ENCODE results near the gene CNTNAP4. TPM values are rescaled to one million over a fixed set of nuclear protein-coding genes. Genes with fewer than 3 reads are reported as not detected.

CNTNAP4 gene
- total RNA-seq, 1 donor from 2014 or later, result not detected

GRCh38 chr16:76373998-76374397 lies 96.8 kb downstream of the CNTNAP4 start:
- no peak for DNase-seq (ENCODE audit: low spot score)
- Mint-ChIP-seq H3K36me3 (ENCODE audit: low read depth) (no peaks in the 10 kb centered on the region), H3K4me1 (ENCODE audit: low read depth) (no peaks in the 10 kb centered on the region), H3K27ac (ENCODE audit: unreplicated experiment) (no peak overlapping the region), H3K4me3 (ENCODE audit: unreplicated experiment) (no peak overlapping the region), H3K9me3 (ENCODE audit: low read depth) (no peaks in the 10 kb centered on the region), H3K27me3 (ENCODE audit: low read depth) (peaks cover 3% of the 10 kb centered on the region)
- no peak for TF ChIP-seq CTCF (IDR thresholded peaks at IDR 0.05)

GRCh38 chr16:76376988-76377387 lies 99.8 kb downstream of the CNTNAP4 start:
- H3K9me3 Mint-ChIP-seq (ENCODE audit: low read depth), result no peaks in the 10 kb centered on the region
- DNase-seq (ENCODE audit: low spot score), result no peak
- H3K4me3 Mint-ChIP-seq (ENCODE audit: unreplicated experiment), result no peak overlapping the region
- TF ChIP-seq CTCF (IDR thresholded peaks at IDR 0.05), result no peak
- H3K4me1 Mint-ChIP-seq (ENCODE audit: low read depth), result no peaks in the 10 kb centered on the region
- no peak overlapping the region for H3K27ac Mint-ChIP-seq (ENCODE audit: unreplicated experiment)
- H3K27me3 Mint-ChIP-seq (ENCODE audit: low read depth), result peaks cover 2% of the 10 kb centered on the region
- H3K36me3 Mint-ChIP-seq (ENCODE audit: low read depth), result no peaks in the 10 kb centered on the region

- no peak overlapping the region for H3K4me3 Mint-ChIP-seq (ENCODE audit: unreplicated experiment)
- no peaks in the 10 kb centered on the region for H3K36me3 Mint-ChIP-seq (ENCODE audit: low read depth)
- no peak for TF ChIP-seq CTCF (IDR thresholded peaks at IDR 0.05)
- H3K27ac Mint-ChIP-seq (ENCODE audit: unreplicated experiment), result no peak overlapping the region
- H3K27me3 Mint-ChIP-seq (ENCODE audit: low read depth), result peaks cover 2% of the 10 kb centered on the region
- H3K4me1 Mint-ChIP-seq (ENCODE audit: low read depth), result no peaks in the 10 kb centered on the region
- H3K9me3 Mint-ChIP-seq (ENCODE audit: low read depth), result no peaks in the 10 kb centered on the region
- DNase-seq (ENCODE audit: low spot score), result no peak
These were observed 100.8 kb downstream of the CNTNAP4 start for GRCh38 chr16:76378020-76378419.

GRCh38 chr16:76381096-76381495 lies 103.9 kb downstream of the CNTNAP4 start:
- no peak overlapping the region for H3K27ac Mint-ChIP-seq (ENCODE audit: unreplicated experiment)
- no peak overlapping the region for H3K4me3 Mint-ChIP-seq (ENCODE audit: unreplicated experiment)

GRCh38 chr16:76385601-76386230 lies 108.5 kb downstream of the CNTNAP4 start:
- Mint-ChIP-seq H3K27me3 (ENCODE audit: low read depth) (no peaks in the 10 kb centered on the region), H3K4me3 (ENCODE audit: unreplicated experiment) (no peak overlapping the region), H3K27ac (ENCODE audit: unreplicated experiment) (no peak overlapping the region), H3K9me3 (ENCODE audit: low read depth) (no peaks in the 10 kb centered on the region), H3K36me3 (ENCODE audit: low read depth) (no peaks in the 10 kb centered on the region), H3K4me1 (ENCODE audit: low read depth) (no peaks in the 10 kb centered on the region)
- DNase-seq (ENCODE audit: low spot score), result no peak
- no peak for TF ChIP-seq CTCF (IDR thresholded peaks at IDR 0.05)

More at GRCh38 chr16:76381096-76381495, 103.9 kb downstream of the CNTNAP4 start:
- Mint-ChIP-seq H3K4me1 (ENCODE audit: low read depth) (no peaks in the 10 kb centered on the region), H3K27me3 (ENCODE audit: low read depth) (peaks cover 2% of the 10 kb centered on the region), H3K9me3 (ENCODE audit: low read depth) (no peaks in the 10 kb centered on the region), H3K36me3 (ENCODE audit: low read depth) (no peaks in the 10 kb centered on the region)
- no peak for DNase-seq (ENCODE audit: low spot score)
- TF ChIP-seq CTCF (IDR thresholded peaks at IDR 0.05), result no peak

Measured in chondrocyte (in vitro differentiated cells).